A673 (cell line): ENCODE results near the gene MTOR.

ENCODE experiments used
- CTCF ChIP-seq: fragments of 300-800, 200-600 bp; sonication (generic); conservative IDR thresholded peaks from 2 replicates; pipeline ENCODE4 v1.5.1; 2017; ENCODE audit warnings: low read depth, mild to moderate bottlenecking, antibody characterized with exemption, low read length, moderate library complexity, mixed read lengths
- EZH2 ChIP-seq: fragments of 200-600 bp; sonication (generic); IDR thresholded peaks from 2 replicates; pipeline ENCODE4 v1.6.1; 2017; ENCODE audit warnings: borderline replicate concordance, low read depth, mild to moderate bottlenecking, mixed read lengths, antibody characterized with exemption, low read length; ENCODE audit not compliant: poor library complexity, severe bottlenecking

- no peak for TF ChIP-seq EZH2
- TF ChIP-seq CTCF, result no peak
Measured at GRCh38 chr1:11197359-11197758, 65.0 kb downstream of the MTOR start.
